HG02642 (cell line): ENCODE data around the gene NLGN4X.
"Not testable (repeated sequence)": the region's sequence is repeated elsewhere in the genome, so short reads cannot be mapped to it uniquely, and the experiment has no call there.

Source experiments
- ATAC-seq: cut with Tn5 transposase; IDR thresholded peaks from one replicate; pipeline ENCODE4 v1.9.1; 2021; ENCODE audit warnings: mild to moderate bottlenecking; ENCODE audit not compliant: unreplicated experiment, poor library complexity

Gene NLGN4X

DNA sequence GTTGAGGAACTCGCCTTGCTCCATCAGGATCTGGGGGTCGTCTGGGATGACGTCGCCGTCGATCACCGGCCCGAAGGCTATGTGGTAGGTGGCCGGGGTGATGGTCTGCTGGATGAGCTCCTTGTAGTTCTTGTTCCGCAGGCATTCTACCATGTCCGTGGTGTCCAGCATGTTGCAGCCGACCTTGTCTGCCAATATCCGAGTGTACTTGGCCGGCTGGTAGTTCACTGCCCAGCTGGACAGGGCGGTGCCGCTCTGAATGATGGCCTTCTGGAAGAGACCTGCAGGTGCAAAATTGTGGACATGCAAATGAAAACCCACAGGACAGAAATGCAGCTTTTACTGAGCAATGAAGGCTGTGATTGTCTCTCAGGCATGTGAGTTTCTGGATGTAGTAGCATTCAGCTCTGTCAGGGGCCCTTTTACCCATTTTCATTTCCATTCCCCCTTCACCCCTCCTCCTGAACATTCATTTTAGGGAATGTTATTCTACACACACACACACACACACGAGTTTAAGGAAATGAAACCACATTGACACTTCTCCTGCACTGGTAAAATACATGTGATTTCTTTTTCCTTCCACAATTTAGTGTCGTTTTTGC is 325.0 kb downstream of the NLGN4X start:
- ATAC-seq, result not testable (repeated sequence)

DNA sequence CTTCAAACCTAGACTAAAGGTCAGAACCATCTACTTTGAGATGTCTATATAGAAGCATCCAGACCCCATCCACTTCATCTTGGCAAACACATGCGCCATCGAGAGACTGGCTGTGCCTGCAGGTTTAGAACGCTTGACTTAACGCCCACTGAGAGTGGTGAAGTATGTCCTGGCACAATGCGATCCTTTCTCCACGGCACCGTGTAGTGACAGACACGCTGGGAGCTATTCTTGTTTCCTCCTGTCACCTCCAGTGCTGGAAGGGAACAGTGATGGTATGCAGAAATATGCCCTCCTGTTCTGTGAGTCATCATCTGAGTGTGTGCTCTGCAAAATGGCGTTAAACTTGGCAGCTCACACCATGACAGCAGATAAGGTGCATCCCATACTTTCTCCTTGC is 330.2 kb downstream of the NLGN4X start:
- ATAC-seq, result no peak

DNA sequence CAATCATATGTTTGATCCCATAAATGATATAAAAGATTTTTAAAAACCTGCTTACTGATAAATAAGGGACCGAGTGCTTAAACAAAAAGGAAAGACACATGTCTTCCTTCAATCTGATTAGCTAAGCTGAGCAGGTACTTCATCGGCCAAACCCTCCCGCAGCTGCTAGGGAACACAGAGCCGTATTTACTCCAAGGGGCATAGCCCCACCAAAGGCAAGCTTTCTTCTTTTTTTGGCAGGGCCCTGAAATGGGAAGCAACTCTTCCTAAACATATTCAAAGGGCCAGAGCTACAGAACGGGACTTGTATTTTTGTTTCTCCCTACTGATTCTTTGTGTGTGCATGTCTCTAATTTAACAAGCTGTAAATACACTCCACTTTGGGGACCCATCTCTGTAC is 337.3 kb downstream of the NLGN4X start:
- ATAC-seq, result no peak

DNA sequence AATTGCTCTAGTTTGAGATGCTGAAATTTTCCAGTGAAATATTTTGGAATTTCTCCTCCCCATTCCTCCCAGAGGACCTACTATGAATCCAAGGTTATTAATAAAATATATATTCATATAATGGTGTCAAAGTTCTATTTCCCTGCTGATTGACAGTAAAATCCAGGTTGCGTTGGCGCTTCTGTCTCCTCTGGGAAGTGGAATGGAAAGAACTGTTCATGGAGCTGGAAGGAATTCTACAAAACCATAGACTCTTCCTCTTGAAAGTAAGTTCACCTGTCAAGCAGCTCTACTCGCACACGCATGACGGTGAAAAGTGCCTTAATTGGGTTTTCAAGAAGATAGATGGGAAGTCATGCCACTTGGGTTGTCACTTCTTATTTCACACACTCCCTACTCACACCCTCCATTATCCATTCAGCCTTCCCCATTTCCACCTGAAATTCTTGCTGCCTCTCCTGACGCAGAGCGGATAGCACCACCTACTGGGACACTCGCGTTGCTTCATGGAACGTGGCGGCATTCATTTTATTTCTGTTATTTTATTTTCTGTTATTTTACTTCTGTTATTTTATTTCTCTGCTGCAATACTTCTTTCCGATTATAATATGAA is 351.6 kb downstream of the NLGN4X start:
- ATAC-seq, result no peak

DNA sequence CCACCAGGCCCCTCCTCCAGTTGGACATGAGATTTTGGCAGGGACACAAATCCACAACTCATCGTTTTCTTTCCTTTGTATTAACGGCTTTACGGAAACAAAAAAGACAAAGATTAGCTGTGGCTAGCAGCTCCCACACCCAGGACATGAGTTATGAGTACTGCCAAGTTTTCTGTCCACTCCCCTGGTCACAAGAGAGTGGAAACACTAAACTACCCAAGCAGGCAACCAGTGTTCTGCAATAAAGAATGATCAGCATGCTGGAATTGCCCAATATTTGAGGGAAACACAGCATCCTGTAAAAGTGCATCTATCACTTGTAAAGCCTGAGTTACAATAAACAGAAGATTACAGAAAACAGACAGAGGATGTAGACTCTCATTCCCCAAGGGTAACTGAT is 358.4 kb downstream of the NLGN4X start:
- ATAC-seq, result no peak

GRCh38 chrX:5869786-5870185 is 358.9 kb downstream of the NLGN4X start:
- ATAC-seq, result no peak

- ATAC-seq, result no peak
Measured at GRCh38 chrX:5867778-5868177, 360.9 kb downstream of the NLGN4X start.

DNA sequence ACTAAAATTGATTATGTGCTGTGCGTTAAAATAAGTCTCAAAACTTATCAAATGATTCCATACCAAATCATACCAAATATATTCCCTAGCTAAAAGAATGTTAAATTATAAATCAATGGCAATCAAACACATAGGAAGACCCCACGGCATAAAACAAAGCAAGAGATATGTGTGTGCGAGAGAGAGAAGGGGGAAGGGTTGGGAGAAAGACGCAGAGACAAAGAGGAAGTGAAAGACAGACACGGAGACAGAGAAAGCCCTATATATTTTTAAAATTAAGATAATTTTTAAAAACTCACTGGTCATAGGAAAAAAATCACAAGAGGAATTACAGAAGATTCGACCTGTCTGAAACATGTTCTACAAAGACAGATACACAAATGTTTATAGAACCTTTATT is 371.4 kb downstream of the NLGN4X start:
- ATAC-seq, result no peak

DNA sequence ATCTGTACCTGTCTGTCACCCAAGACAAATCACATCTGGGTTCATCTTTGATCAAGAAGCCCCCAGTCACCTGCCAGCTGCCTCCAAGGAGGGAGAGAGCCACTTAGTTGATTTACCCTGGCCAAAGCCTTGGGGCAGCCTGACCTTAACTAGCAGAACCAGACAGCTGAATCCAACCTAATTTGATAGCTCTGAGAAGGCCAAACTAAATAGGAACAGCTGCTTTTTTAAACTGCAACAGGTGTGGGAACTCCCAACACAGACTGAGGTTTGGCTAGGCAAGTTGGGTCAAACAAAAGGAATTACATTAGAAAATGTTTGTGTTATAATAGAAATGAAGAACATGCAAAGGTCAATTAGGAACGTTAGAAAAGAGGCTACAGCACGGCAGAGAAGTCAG is 375.7 kb downstream of the NLGN4X start:
- no peak for ATAC-seq

- ATAC-seq, result no peak
Measured at GRCh38 chrX:5842601-5843000, 386.1 kb downstream of the NLGN4X start.
